Measurements from ENCODE around the gene ZNF267.
"Not testable (repeated sequence)": the region's sequence is repeated elsewhere in the genome, so short reads cannot be mapped to it uniquely, and the experiment has no call there.

The ZNF267 gene

GRCh38 chr16:31888735-31889134 lies 15.1 kb downstream of the ZNF267 start:
- Histone ChIP-seq H3K27ac (replicated peaks) (no peak overlapping the region), H3K4me3 (replicated peaks; ENCODE audit: insufficient read depth, low read length) (no peak overlapping the region), H3K27me3 (ENCODE audit: insufficient read depth, poor library complexity, severe bottlenecking) (no peaks in the 10 kb centered on the region)
- no peak for TF ChIP-seq POLR2AphosphoS5 (IDR thresholded peaks at IDR 0.05; ENCODE audit: low read depth)
- TF ChIP-seq GABPA (IDR thresholded peaks at IDR 0.05; ENCODE audit: low read depth), result no peak
- no peak for TF ChIP-seq SPI1 (IDR thresholded peaks at IDR 0.05; ENCODE audit: borderline replicate concordance, low read depth)
- TF ChIP-seq CTCF (IDR thresholded peaks at IDR 0.05; ENCODE audit: insufficient read depth, low read length), result no peak
- no peak for TF ChIP-seq REST (IDR thresholded peaks at IDR 0.05; ENCODE audit: insufficient replicate concordance, low read depth)
- DNase-seq (ENCODE audit: low read depth in 1 of 2, low spot score in 1 of 2), result no peak

- not testable (repeated sequence) for H3K4me3 ChIP-seq (replicated peaks; ENCODE audit: insufficient read depth, low read length); H3K27me3 ChIP-seq (ENCODE audit: insufficient read depth, poor library complexity, severe bottlenecking); DNase-seq (ENCODE audit: low read depth in 1 of 2, low spot score in 1 of 2)
These were observed 18.5 kb downstream of the ZNF267 start for GRCh38 chr16:31892111-31892510.

GRCh38 chr16:31893824-31894223 lies 20.2 kb downstream of the ZNF267 start:
- H3K27ac ChIP-seq (replicated peaks), result no peak overlapping the region
- H3K27me3 ChIP-seq (ENCODE audit: insufficient read depth, poor library complexity, severe bottlenecking), result no peaks in the 10 kb centered on the region
- no peak overlapping the region for H3K4me3 ChIP-seq (replicated peaks; ENCODE audit: insufficient read depth, low read length)
- TF ChIP-seq GABPA (IDR thresholded peaks at IDR 0.05; ENCODE audit: low read depth) (no peak), POLR2AphosphoS5 (IDR thresholded peaks at IDR 0.05; ENCODE audit: low read depth) (no peak)
- DNase-seq (ENCODE audit: low read depth in 1 of 2, low spot score in 1 of 2), result no peak

More at GRCh38 chr16:31892111-31892510, 18.5 kb downstream of the ZNF267 start:
- H3K27ac ChIP-seq (replicated peaks), result not testable (repeated sequence)

GRCh38 chr16:31897283-31897682 lies 23.7 kb downstream of the ZNF267 start:
- DNase-seq (ENCODE audit: low read depth in 1 of 2, low spot score in 1 of 2), result no peak
- no peaks in the 10 kb centered on the region for H3K27me3 ChIP-seq (ENCODE audit: insufficient read depth, poor library complexity, severe bottlenecking)
- H3K27ac ChIP-seq (replicated peaks), result no peak overlapping the region
- no peak overlapping the region for H3K4me3 ChIP-seq (replicated peaks; ENCODE audit: insufficient read depth, low read length)
- TF ChIP-seq POLR2AphosphoS5 (IDR thresholded peaks at IDR 0.05; ENCODE audit: low read depth) (no peak), CTCF (IDR thresholded peaks at IDR 0.05; ENCODE audit: insufficient read depth, low read length) (no peak), SPI1 (IDR thresholded peaks at IDR 0.05; ENCODE audit: borderline replicate concordance, low read depth) (no peak), GABPA (IDR thresholded peaks at IDR 0.05; ENCODE audit: low read depth) (no peak), REST (IDR thresholded peaks at IDR 0.05; ENCODE audit: insufficient replicate concordance, low read depth) (no peak)

- no peak overlapping the region for H3K4me3 ChIP-seq (replicated peaks; ENCODE audit: insufficient read depth, low read length)
- H3K27ac ChIP-seq (replicated peaks), result no peak overlapping the region
- no peaks in the 10 kb centered on the region for H3K27me3 ChIP-seq (ENCODE audit: insufficient read depth, poor library complexity, severe bottlenecking)
- DNase-seq (ENCODE audit: low read depth in 1 of 2, low spot score in 1 of 2), result no peak
- TF ChIP-seq SPI1 (IDR thresholded peaks at IDR 0.05; ENCODE audit: borderline replicate concordance, low read depth) (no peak), REST (IDR thresholded peaks at IDR 0.05; ENCODE audit: insufficient replicate concordance, low read depth) (no peak), GABPA (IDR thresholded peaks at IDR 0.05; ENCODE audit: low read depth) (no peak), POLR2AphosphoS5 (IDR thresholded peaks at IDR 0.05; ENCODE audit: low read depth) (no peak), CTCF (IDR thresholded peaks at IDR 0.05; ENCODE audit: insufficient read depth, low read length) (no peak)
These were observed 25.9 kb downstream of the ZNF267 start for GRCh38 chr16:31899505-31899904.

- not testable (repeated sequence) for H3K27ac ChIP-seq (replicated peaks); DNase-seq (ENCODE audit: low read depth in 1 of 2, low spot score in 1 of 2); H3K27me3 ChIP-seq (ENCODE audit: insufficient read depth, poor library complexity, severe bottlenecking)
These were observed 31.0 kb downstream of the ZNF267 start for GRCh38 chr16:31904571-31904970.

More at GRCh38 chr16:31904571-31904970, 31.0 kb downstream of the ZNF267 start:
- H3K4me3 ChIP-seq (replicated peaks; ENCODE audit: insufficient read depth, low read length), result not testable (repeated sequence)
